Fibroblast of skin of right quadriceps (primary cell): ENCODE data around the gene AKR7A2.

Experiments
- DNase-seq: peaks from one replicate; pipeline ENCODE4 v3.0.0-alpha.2; 2013

AKR7A2 gene

GRCh38 chr1:19311931-19312781 lies at the start of gene AKR7A2, which contains the start of gene SLC66A1:
AKR7A2 (minus strand) TSS chr1:19312144; CDS start chr1:19312124, 20 bp downstream.
SLC66A1 (plus strand) TSS chr1:19312326; CDS start chr1:19317678, 5,352 bp downstream.
- peak; percentile 92 for DNase-seq

GRCh38 chr1:19360843-19361610 lies 49.1 kb upstream of the AKR7A2 start:
- no peak for DNase-seq

DNA sequence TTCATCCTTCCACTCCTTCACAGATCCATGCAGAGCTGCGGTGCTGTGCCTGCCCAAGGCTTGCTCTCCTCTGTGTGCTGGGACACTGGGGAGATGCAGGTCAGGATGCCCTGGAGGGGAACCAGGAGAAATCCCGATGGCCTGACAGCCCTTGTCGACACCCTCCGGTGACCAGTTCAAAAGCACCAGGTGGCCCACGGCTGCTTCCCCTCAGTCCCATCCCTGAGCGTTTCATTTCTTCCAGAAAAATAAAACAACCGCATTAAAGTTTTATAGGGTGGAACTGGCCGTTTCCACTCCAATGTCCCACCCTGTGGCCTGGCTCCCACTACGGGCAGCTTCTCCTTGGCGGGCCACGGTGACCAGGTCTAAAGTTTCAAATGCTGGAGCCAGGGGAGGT lies 48.5 kb upstream of the AKR7A2 start:
- DNase-seq, result no peak

DNA sequence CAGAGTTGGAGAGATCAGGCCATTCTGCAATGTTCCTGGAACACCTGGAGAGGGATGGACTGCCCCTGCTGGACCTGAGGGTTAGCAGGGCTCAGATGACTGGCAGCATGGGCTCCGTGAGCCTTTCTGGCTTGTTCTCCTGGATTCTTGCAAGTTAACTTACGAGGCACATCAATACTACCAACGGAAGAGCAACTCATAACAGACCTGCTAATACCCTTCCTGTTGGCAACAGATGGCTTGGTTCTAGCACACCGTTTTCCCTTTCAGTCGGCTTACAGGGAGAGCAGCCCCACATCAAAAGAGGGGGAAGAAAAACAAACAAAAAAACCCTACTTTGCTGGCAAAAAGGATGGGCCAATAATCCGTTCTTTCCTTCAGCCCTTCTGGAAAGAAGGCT lies 48.1 kb upstream of the AKR7A2 start:
- no peak for DNase-seq

- no peak for DNase-seq
Measured at GRCh38 chr1:19359357-19359756, 47.4 kb upstream of the AKR7A2 start.

GRCh38 chr1:19358710-19359109 lies 46.8 kb upstream of the AKR7A2 start:
- no peak for DNase-seq

DNA sequence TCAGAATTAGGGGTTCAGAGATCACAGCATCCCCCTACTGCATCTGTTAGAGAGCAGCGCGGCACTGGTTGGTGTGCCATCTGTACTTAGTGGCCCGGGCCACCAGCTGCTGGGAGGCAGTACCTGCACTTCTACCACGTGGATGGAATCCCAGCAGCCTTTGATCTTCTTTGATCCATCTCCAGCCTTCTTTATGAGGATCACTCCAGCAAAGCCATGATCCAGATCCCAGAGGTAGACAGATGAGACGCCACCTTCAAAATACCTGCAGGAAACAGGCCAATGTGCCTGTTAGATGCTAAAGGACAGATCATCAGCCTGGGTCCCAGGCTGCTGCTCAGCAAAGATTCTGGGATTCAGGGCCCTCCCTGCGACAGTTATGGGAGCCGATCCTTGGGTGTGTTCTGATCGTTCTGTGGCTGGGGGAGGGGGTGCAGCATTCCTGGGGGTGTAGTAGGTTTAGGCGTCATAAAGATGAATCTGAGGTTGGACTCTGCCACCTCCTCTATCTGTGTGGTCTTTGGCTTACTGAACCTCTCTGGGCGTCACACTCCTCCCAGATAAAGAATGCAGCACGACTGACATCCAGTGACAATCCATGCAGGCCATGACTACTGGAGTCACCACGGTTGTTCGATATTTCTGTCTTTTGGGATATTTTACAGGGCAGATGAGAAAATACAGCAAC lies 45.5 kb upstream of the AKR7A2 start:
- DNase-seq, result no peak

GRCh38 chr1:19356266-19356665 lies 44.3 kb upstream of the AKR7A2 start:
- DNase-seq, result no peak

DNA sequence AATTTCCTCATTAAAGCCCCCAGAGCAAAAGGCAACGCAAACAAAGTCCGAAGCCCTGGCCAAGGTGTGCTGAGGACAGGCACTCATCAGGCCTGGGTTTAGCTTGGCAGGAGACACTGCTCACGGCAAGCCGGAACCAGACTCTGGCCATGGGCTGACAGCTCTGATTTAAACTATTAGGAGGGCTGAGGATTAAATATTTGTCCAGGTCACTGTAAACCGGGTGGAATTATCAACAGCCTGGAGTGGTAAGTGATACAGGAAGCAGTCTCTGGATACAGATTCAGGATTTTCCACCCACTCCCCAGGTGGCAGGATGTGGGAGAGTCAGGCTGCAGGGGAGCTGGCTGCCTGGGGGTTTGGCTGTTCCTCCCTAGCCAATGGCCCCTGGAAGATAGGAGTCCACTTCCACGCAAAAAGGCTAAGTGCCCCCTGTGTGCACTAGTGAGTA lies 42.6 kb upstream of the AKR7A2 start:
- DNase-seq, result no peak

DNA sequence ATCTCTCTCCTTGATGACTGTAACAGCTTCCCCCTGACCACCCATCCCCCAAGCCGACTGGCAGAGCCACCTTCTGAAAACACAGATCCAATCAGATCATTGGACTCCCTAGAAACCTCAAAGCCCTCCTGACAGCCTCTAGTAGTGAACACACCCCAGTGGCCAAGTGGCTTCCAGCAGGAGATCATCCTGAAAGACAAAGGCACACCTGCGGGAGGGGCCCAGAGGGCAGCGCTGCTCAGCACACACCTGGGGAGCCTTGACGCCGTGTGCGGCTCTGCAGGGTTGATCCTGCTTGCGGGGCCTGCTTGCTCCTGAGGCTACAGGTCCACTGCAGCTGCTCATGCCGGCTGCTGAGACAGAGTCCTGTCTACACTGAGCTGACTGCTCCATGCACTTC lies 41.7 kb upstream of the AKR7A2 start:
- DNase-seq, result no peak

- DNase-seq, result no peak
Measured at GRCh38 chr1:19352839-19353238, 40.9 kb upstream of the AKR7A2 start.

- no peak for DNase-seq
Measured at GRCh38 chr1:19351873-19352272, 39.9 kb upstream of the AKR7A2 start.

- no peak for DNase-seq
Measured at GRCh38 chr1:19350566-19350965, 38.6 kb upstream of the AKR7A2 start.

DNA sequence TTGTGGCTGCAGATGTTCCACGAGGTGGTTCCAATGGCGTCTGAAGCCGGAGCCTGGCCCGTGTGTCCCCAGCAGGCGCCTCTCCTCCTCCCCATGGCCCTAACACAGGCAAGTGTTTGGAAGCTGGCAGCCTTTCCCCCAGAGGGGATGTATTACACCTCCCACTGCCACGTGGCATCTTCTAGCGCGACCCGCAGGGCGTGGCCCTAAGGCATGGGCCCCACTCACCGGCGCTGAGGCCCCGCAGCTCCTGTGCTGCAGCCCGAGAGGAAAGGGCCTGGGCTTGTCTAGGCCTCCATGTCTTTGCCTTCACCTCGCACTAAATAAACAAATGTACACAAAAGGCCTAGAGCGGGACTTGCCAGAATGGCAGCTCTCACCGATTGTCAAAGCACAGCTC lies 38.1 kb upstream of the AKR7A2 start:
- no peak for DNase-seq

GRCh38 chr1:19348441-19349198 lies 36.7 kb upstream of the AKR7A2 start:
- no peak for DNase-seq

DNA sequence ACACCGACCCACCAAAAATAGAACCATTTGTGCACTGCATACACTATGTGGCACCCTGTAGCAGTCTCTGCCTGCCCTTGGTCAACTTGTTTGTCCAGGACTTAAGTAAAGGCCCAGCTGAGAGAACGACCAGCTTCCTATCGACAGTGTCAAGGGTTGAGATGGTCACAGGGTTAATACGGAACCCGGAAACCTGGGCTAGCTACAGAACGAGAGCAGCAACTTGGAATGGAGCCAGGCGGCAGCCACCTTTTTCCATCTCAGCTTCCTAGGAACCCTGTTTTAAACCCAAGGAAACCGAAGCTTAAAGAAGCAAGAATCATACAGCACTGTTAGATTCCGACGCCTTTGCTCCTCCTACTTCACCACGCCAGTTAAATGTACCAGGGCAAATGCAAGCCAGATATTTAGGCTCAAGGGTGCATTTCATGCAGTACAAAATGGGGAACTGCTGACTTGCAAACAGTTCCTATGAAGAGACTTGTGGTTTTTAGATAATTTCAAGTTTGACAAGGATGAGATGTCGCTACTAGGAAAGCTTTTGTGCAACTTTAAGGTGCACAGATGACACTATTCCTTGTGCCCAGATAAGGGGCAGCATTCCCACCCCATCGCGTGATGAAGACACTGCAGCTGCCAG lies 35.7 kb upstream of the AKR7A2 start:
- DNase-seq, result no peak

DNA sequence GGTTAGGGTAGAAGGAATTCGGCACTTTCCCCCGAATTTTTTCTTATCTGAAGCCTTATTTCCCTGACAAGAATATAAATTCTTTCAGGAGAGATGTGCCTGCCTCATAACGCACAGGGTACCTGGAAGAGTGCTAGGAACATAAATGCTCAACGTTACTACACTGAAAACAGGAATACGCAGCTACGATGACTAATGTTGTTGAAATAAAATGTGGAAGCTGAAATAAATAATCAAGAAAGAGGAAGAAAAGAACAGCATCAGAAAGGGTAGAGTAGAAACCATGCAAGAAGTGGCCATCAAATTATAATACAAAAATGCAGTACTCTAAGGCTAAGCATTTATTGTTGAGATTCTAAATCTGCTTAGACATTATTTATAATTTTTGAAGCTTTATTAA lies 34.1 kb upstream of the AKR7A2 start:
- no peak for DNase-seq

GRCh38 chr1:19345391-19345790 lies 33.4 kb upstream of the AKR7A2 start:
- no peak for DNase-seq

GRCh38 chr1:19344831-19345230 lies 32.9 kb upstream of the AKR7A2 start:
- DNase-seq, result no peak

DNA sequence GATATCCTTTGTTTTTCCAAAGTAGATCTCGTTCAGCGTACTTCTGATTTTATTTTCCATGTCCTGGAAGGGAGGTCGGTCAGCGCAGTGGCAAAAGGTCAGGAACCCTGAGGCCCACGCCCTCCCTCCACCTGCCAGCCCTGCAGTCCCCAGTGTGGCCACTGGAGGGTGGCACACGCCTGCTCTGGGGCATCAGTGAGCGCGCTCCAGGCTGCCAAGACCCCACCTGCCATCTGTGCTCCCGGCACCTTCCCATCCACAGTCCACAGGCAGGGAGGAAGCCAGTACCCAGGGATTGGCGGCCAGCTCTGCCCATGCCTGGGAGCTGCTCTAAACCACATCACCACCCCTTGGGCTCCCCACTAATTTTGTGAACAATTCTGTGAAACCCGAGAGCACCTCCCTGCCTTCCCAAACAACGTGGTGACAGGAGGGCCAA lies 32.4 kb upstream of the AKR7A2 start:
- DNase-seq, result peak; percentile 20

GRCh38 chr1:19343617-19344350 lies 31.8 kb upstream of the AKR7A2 start:
- DNase-seq, result no peak
